GM19328 (cell line): ENCODE measurements around the gene CFAP70.
"Not testable (repeated sequence)": the region's sequence is repeated elsewhere in the genome, so short reads cannot be mapped to it uniquely, and the experiment has no call there.

Experiments used
- ATAC-seq: cut with Tn5 transposase; IDR thresholded peaks from one replicate; pipeline ENCODE4 v1.9.1; 2021; ENCODE audit warnings: mild to moderate bottlenecking, moderate library complexity; ENCODE audit not compliant: unreplicated experiment

CFAP70 gene

GRCh38 chr10:73358331-73359279, at the start of gene CFAP70:
TSS of gene CFAP70 (minus strand) at chr10:73358864. CDS start at chr10:73354796, 4,068 bp downstream.
- peak; percentile 85 for ATAC-seq

GRCh38 chr10:73408061-73408460, 49.4 kb upstream of the CFAP70 start:
- no peak for ATAC-seq

GRCh38 chr10:73407495-73407894, 48.8 kb upstream of the CFAP70 start:
- no peak for ATAC-seq

- no peak for ATAC-seq
Measured at GRCh38 chr10:73406846-73407245, 48.2 kb upstream of the CFAP70 start.

GRCh38 chr10:73405556-73405955, 46.9 kb upstream of the CFAP70 start:
- no peak for ATAC-seq

- no peak for ATAC-seq
Measured at GRCh38 chr10:73404690-73405089, 46.0 kb upstream of the CFAP70 start.

GRCh38 chr10:73401636-73402035, 43.0 kb upstream of the CFAP70 start:
- no peak for ATAC-seq

- no peak for ATAC-seq
Measured at GRCh38 chr10:73399063-73399462, 40.4 kb upstream of the CFAP70 start.

- no peak for ATAC-seq
Measured at GRCh38 chr10:73398024-73398423, 39.4 kb upstream of the CFAP70 start.

- ATAC-seq, result not testable (repeated sequence)
Measured at GRCh38 chr10:73394325-73394724, 35.7 kb upstream of the CFAP70 start.

GRCh38 chr10:73388228-73388627, 29.6 kb upstream of the CFAP70 start:
- ATAC-seq, result no peak

- ATAC-seq, result no peak
Measured at GRCh38 chr10:73386583-73386982, 27.9 kb upstream of the CFAP70 start.

GRCh38 chr10:73379064-73379748, 20.5 kb upstream of the CFAP70 start:
- ATAC-seq, result no peak

GRCh38 chr10:73376679-73377078, 18.0 kb upstream of the CFAP70 start:
- ATAC-seq, result no peak

- ATAC-seq, result no peak
Measured at GRCh38 chr10:73368238-73368637, 9.6 kb upstream of the CFAP70 start.

- no peak for ATAC-seq
Measured at GRCh38 chr10:73366381-73367298, 8.0 kb upstream of the CFAP70 start.

- ATAC-seq, result no peak
Measured at GRCh38 chr10:73364964-73365363, 6.3 kb upstream of the CFAP70 start.

- no peak for ATAC-seq
Measured at GRCh38 chr10:73359492-73359891, 828 bp upstream of the CFAP70 start.

- ATAC-seq, result no peak
Measured at GRCh38 chr10:73357821-73358220, 843 bp downstream of the CFAP70 start.

- no peak for ATAC-seq
Measured at GRCh38 chr10:73357166-73357565, 1.5 kb downstream of the CFAP70 start.

GRCh38 chr10:73344269-73344668, 14.4 kb downstream of the CFAP70 start:
- no peak for ATAC-seq
